ENCODE data around the gene VWA8.
"Not testable (repeated sequence)": the region's sequence is repeated elsewhere in the genome, so short reads cannot be mapped to it uniquely, and the experiment has no call there.

DNA sequence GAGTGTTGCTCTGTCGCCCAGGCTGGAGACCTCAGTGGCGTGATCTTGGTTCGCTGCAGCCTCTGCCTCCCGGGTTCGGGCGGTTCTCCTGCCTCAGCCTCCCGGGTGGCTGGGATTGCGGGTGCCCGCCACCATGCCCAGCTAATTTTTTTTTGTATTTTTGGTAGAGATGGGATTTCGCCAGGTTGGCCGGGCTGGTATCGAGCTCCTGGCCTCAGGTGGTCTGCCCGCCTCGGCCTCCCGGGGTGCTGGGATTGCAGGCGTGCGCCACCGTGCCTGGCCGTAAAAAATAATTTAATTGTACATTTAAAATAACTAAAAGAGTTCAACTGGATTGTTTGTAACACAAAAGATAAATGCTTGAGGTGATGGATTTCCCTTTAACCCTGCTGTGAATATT, 387.3 kb downstream of the VWA8 start:
- TF ChIP-seq, protein P1, sequence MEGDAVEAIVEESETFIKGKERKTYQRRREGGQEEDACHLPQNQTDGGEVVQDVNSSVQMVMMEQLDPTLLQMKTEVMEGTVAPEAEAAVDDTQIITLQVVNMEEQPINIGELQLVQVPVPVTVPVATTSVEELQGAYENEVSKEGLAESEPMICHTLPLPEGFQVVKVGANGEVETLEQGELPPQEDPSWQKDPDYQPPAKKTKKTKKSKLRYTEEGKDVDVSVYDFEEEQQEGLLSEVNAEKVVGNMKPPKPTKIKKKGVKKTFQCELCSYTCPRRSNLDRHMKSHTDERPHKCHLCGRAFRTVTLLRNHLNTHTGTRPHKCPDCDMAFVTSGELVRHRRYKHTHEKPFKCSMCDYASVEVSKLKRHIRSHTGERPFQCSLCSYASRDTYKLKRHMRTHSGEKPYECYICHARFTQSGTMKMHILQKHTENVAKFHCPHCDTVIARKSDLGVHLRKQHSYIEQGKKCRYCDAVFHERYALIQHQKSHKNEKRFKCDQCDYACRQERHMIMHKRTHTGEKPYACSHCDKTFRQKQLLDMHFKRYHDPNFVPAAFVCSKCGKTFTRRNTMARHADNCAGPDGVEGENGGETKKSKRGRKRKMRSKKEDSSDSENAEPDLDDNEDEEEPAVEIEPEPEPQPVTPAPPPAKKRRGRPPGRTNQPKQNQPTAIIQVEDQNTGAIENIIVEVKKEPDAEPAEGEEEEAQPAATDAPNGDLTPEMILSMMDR (IDR thresholded peaks at IDR 0.05), result not testable (repeated sequence)
- not testable (repeated sequence) for TF ChIP-seq POLR2A, POLR2AphosphoS5 (IDR thresholded peaks at IDR 0.05)

All from breast epithelium (tissue), 3 donors.